ENCODE measurements around the gene MMP19. TPM values are rescaled to one million over a fixed set of nuclear protein-coding genes. Genes with fewer than 3 reads are reported as not detected.
A peak's percentile ranks its signal among the peaks of the same experiment; 100 is the strongest.

The MMP19 gene
- total RNA-seq, 1 donor from 2014 or later, result 0.13 TPM

DNA sequence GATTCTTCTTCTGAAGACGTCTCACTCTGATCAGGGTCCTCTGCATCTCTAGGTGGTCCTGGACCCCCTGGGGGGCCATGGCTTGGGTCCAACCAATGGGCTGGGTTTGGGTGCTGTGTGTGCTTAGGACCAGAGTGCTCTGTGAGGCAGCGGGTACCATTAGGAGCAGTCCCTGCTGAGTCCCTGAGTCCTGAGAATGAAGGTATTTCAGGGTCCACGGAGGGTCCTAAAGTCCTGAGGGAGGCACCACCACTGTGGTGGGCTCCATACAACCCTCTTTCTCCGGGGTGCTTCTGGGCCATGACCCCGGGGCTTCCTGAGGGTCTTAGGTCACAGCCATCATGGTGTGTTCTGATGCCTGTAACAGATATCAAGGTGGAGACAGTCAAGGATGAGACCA lies 14.4 kb downstream of the MMP19 start:
- peaks cover 6% of the 10 kb centered on the region for H3K36me3 Mint-ChIP-seq
- H3K9ac ChIP-seq, result no peak overlapping the region
- no peak overlapping the region for H2AFZ ChIP-seq (replicated peaks)
- peaks cover 39% of the 10 kb centered on the region for H3K4me1 Mint-ChIP-seq
- H3K27me3 ChIP-seq, result no peaks in the 10 kb centered on the region
- H3K4me3 ChIP-seq, result peak overlapping the region; percentile 92
- H3K4me1 ChIP-seq, result peaks cover 25% of the 10 kb centered on the region
- H3K27me3 Mint-ChIP-seq (ENCODE audit: insufficient read depth, low read depth), result peaks cover 6% of the 10 kb centered on the region
- no peaks in the 10 kb centered on the region for H3K36me3 ChIP-seq
- peaks cover 41% of the 10 kb centered on the region for H3F3A ChIP-seq (ENCODE audit: low read depth)
- peaks cover 77% of the 10 kb centered on the region for H3K79me2 ChIP-seq (ENCODE audit: low read depth)
- H3K9me3 ChIP-seq (ENCODE audit: low read depth), result no peaks in the 10 kb centered on the region
- peak overlapping the region; percentile 87 for H3K4me2 ChIP-seq
- H3K9me3 Mint-ChIP-seq, result no peaks in the 10 kb centered on the region
- TF ChIP-seq EZH2 (IDR thresholded peaks at IDR 0.05), result no peak
- TF ChIP-seq CTCF (IDR thresholded peaks at IDR 0.05), result no peak
- TF ChIP-seq EZH2phosphoT487 (IDR thresholded peaks at IDR 0.05), result no peak
- H3K27ac ChIP-seq, result no peak overlapping the region
- no peaks in the 10 kb centered on the region for H4K20me1 ChIP-seq (ENCODE audit: low read depth)
- no peak overlapping the region for H3K27ac Mint-ChIP-seq
- DNase-seq (ENCODE audit: low spot score), result no peak
- peak overlapping the region; percentile 99 for H3K4me3 Mint-ChIP-seq

GRCh38 chr12:55827806-55828205 lies 14.9 kb downstream of the MMP19 start:
- Mint-ChIP-seq H3K4me3 (peak overlapping the region; percentile 99), H3K36me3 (peaks cover 11% of the 10 kb centered on the region), H3K4me1 (peaks cover 39% of the 10 kb centered on the region), H3K27me3 (ENCODE audit: insufficient read depth, low read depth) (peaks cover 6% of the 10 kb centered on the region), H3K9me3 (no peaks in the 10 kb centered on the region), H3K27ac (no peak overlapping the region)
- H2AFZ ChIP-seq (replicated peaks), result no peak overlapping the region
- H3K9me3 ChIP-seq (ENCODE audit: low read depth), result no peaks in the 10 kb centered on the region
- H3K27me3 ChIP-seq, result no peaks in the 10 kb centered on the region
- H3K4me3 ChIP-seq, result peak overlapping the region; percentile 12
- peaks cover 77% of the 10 kb centered on the region for H3K79me2 ChIP-seq (ENCODE audit: low read depth)
- H3K4me1 ChIP-seq, result peaks cover 25% of the 10 kb centered on the region
- H3F3A ChIP-seq (ENCODE audit: low read depth), result peaks cover 46% of the 10 kb centered on the region
- peak overlapping the region; percentile 18 for H3K9ac ChIP-seq
- no peak for DNase-seq (ENCODE audit: low spot score)
- no peak for TF ChIP-seq CTCF (IDR thresholded peaks at IDR 0.05)
- no peak for TF ChIP-seq EZH2 (IDR thresholded peaks at IDR 0.05)
- no peak for TF ChIP-seq EZH2phosphoT487 (IDR thresholded peaks at IDR 0.05)
- H4K20me1 ChIP-seq (ENCODE audit: low read depth), result no peaks in the 10 kb centered on the region
- H3K4me2 ChIP-seq, result peak overlapping the region; percentile 87
- peaks cover 1% of the 10 kb centered on the region for H3K36me3 ChIP-seq
- H3K27ac ChIP-seq, result peak overlapping the region; percentile 35

- Mint-ChIP-seq H3K4me3 (peak overlapping the region; percentile 41), H3K36me3 (peaks cover 23% of the 10 kb centered on the region), H3K27ac (no peak overlapping the region), H3K9me3 (no peaks in the 10 kb centered on the region), H3K4me1 (peaks cover 24% of the 10 kb centered on the region), H3K27me3 (ENCODE audit: insufficient read depth, low read depth) (no peaks in the 10 kb centered on the region)
- DNase-seq (ENCODE audit: low spot score), result no peak
- no peak for TF ChIP-seq CTCF (IDR thresholded peaks at IDR 0.05)
- no peak for TF ChIP-seq EZH2 (IDR thresholded peaks at IDR 0.05)
- no peak for TF ChIP-seq EZH2phosphoT487 (IDR thresholded peaks at IDR 0.05)
- H2AFZ ChIP-seq (replicated peaks), result no peak overlapping the region
- peaks cover 5% of the 10 kb centered on the region for H3K36me3 ChIP-seq
- H3K4me2 ChIP-seq, result peak overlapping the region; percentile 48
- H4K20me1 ChIP-seq (ENCODE audit: low read depth), result peaks cover 5% of the 10 kb centered on the region
- H3K27ac ChIP-seq, result peak overlapping the region; percentile 31
- H3K79me2 ChIP-seq (ENCODE audit: low read depth), result peaks cover 56% of the 10 kb centered on the region
- H3F3A ChIP-seq (ENCODE audit: low read depth), result peaks cover 69% of the 10 kb centered on the region
- no peaks in the 10 kb centered on the region for H3K27me3 ChIP-seq
- H3K9ac ChIP-seq, result peak overlapping the region; percentile 46
- peaks cover 16% of the 10 kb centered on the region for H3K4me1 ChIP-seq
- no peaks in the 10 kb centered on the region for H3K9me3 ChIP-seq (ENCODE audit: low read depth)
- no peak overlapping the region for H3K4me3 ChIP-seq
Measured at GRCh38 chr12:55824726-55825125, 18.0 kb downstream of the MMP19 start.

Measured in neural progenitor cell (in vitro differentiated cells).